K562 (cell line): Measurements from ENCODE around the gene BHLHE40. TPM values are rescaled to one million over a fixed set of nuclear protein-coding genes. Genes with fewer than 3 reads are reported as not detected.

Source experiments
- ADNP ChIP-seq: fragments of 200-800 bp; sonication (Bioruptor generic); IDR thresholded peaks from 2 replicates; pipeline ENCODE4 v1.6.1; 2016; ENCODE audit warnings: missing genetic modification characterization, missing compliant biosample characterization
- ID3 ChIP-seq, 2 experiments: fragments of 250-450 bp in 1 of 2; fragments of 450-650 bp in 1 of 2; sonication (Bioruptor Pico) in 1 of 2; IDR thresholded peaks; 2 replicates each; pipeline versions ENCODE4 v1.6.1 to v1.8.0; 2016 to 2021; ENCODE audit warnings: mild to moderate bottlenecking in 2 of 2, moderate library complexity in 2 of 2, missing compliant biosample characterization in 1 of 2, missing genetic modification characterization in 1 of 2
- MXI1 ChIP-seq: IDR thresholded peaks from 2 replicates; pipeline ENCODE4 v1.6.1; 2011; ENCODE audit warnings: low read depth, mild to moderate bottlenecking, improper control_type of control experiment, low read length
- NFATC3 ChIP-seq: fragments of 450-650 bp; IDR thresholded peaks from 2 replicates; pipeline ENCODE4 v1.6.1; 2017; ENCODE audit warnings: mild to moderate bottlenecking
- NR4A1 ChIP-seq, 2 experiments: fragments of 250-450 bp in 1 of 2; fragments of 450-650 bp in 1 of 2; sonication (Bioruptor Pico) in 1 of 2; IDR thresholded peaks; 2 replicates each; pipeline versions ENCODE4 v1.4.0 to v1.6.1; 2016 to 2020; ENCODE audit warnings: mild to moderate bottlenecking in 2 of 2, missing compliant biosample characterization in 1 of 2, missing genetic modification characterization in 1 of 2, moderate library complexity in 1 of 2
- PCBP1 ChIP-seq: fragments of 200-400 bp; formaldehyde crosslinking; IDR thresholded peaks from 2 replicates; pipeline ENCODE4 v1.6.1; 2018; ENCODE audit warnings: mild to moderate bottlenecking, low read depth, low read length; ENCODE audit not compliant: poor library complexity, severe bottlenecking
- RB1 ChIP-seq: fragments of 450-650 bp; IDR thresholded peaks from 2 replicates; pipeline ENCODE4 v1.6.1; 2017; ENCODE audit warnings: low read depth, mild to moderate bottlenecking
- REST ChIP-seq, 2 experiments: fragments of 450-650 bp; formaldehyde crosslinking in 1 of 2; IDR thresholded peaks; 2 replicates each; pipeline versions ENCODE4 v1.4.0 to v1.6.1; 2014 to 2020; ENCODE audit warnings: mild to moderate bottlenecking in 2 of 2, borderline replicate concordance in 1 of 2, low read depth in 1 of 2
- SIN3A ChIP-seq, 2 experiments: fragments of 150-350 bp in 1 of 2; IDR thresholded peaks; 2 replicates each; pipeline ENCODE4 v1.6.1; 2011 to 2016; ENCODE audit warnings: borderline replicate concordance in 2 of 2, low read depth in 2 of 2, low read length in 2 of 2, mild to moderate bottlenecking in 2 of 2, moderate library complexity in 2 of 2; ENCODE audit not compliant: control insufficient read depth in 1 of 2
- SIX5 ChIP-seq, 2 experiments: IDR thresholded peaks; 2 replicates each; pipeline ENCODE4 v1.6.1; 2011; ENCODE audit warnings: low read length in 2 of 2, borderline replicate concordance in 1 of 2, low read depth in 1 of 2, mild to moderate bottlenecking in 1 of 2, moderate library complexity in 1 of 2; ENCODE audit not compliant: insufficient read depth in 1 of 2
- TARDBP ChIP-seq: fragments of 450-650 bp; IDR thresholded peaks from 2 replicates; pipeline ENCODE4 v1.6.1; 2016
- ZFP30 ChIP-seq: fragments of 250-450 bp; sonication (Bioruptor Pico); IDR thresholded peaks from 2 replicates; pipeline ENCODE4 v1.8.0; 2022; ENCODE audit warnings: moderate library complexity, mild to moderate bottlenecking, inconsistent platforms, borderline replicate concordance
- ZNF311 ChIP-seq: fragments of 250-450 bp; sonication (Bioruptor Pico); IDR thresholded peaks from 2 replicates; pipeline ENCODE4 v1.4.0; 2020; ENCODE audit warnings: mild to moderate bottlenecking, moderate library complexity
- ZNF431 ChIP-seq: sonication (generic); formaldehyde crosslinking; IDR thresholded peaks from 2 replicates; pipeline ENCODE4 v1.8.0; 2022; ENCODE audit warnings: mild to moderate bottlenecking, missing genetic modification reagents
- ZNF668 ChIP-seq: fragments of 250-450 bp; sonication (Bioruptor Pico); IDR thresholded peaks from 2 replicates; pipeline ENCODE4 v1.8.0; 2022; ENCODE audit warnings: mild to moderate bottlenecking, inconsistent platforms
- ZNF75A ChIP-seq: fragments of 450-650 bp; formaldehyde crosslinking; IDR thresholded peaks from 2 replicates; pipeline ENCODE4 v1.4.0; 2020; ENCODE audit warnings: mild to moderate bottlenecking
- ZNF76 ChIP-seq: fragments of 250-450 bp; sonication (Bioruptor Pico); IDR thresholded peaks from 2 replicates; pipeline ENCODE4 v1.4.0; 2020; ENCODE audit warnings: mild to moderate bottlenecking, moderate library complexity, borderline replicate concordance
- ZNF830 ChIP-seq: fragments of 250-450 bp; sonication (Bioruptor Pico); IDR thresholded peaks from 2 replicates; pipeline ENCODE4 v1.5.0; 2021; ENCODE audit warnings: mild to moderate bottlenecking
- ZSCAN29 ChIP-seq: fragments of 450-650 bp; IDR thresholded peaks from 2 replicates; pipeline ENCODE4 v1.6.1; 2017
- polyA plus RNA-seq, 8 experiments: library from polyadenylated mRNA; depleted of rRNA in 4 of 8; stranded (reverse) in 5 of 8; unstranded in 3 of 8; fragments of >200 nt; fragmentation: Nextera tagmentation in 2 of 8; fragmentation: Illumina TruSeq in 1 of 8; extraction: Ambion mirVana in 2 of 8; extraction: Trizol in 1 of 8; gene quantifications; 2 replicates each; pipeline versions ENCODE4 v1.2.1 to v1.2.3, GENCODE V29; 2011 to 2014; ENCODE audit warnings: inconsistent platforms in 1 of 8, missing spikeins in 1 of 8
- total RNA-seq, 7 experiments: library from RNA; depleted of rRNA in 6 of 7; stranded (reverse); fragments of >200 nt in 6 of 7; fragmentation: Illumina TruSeq in 2 of 7; extraction: Trizol in 2 of 7; gene quantifications; 2 replicates each; pipeline versions ENCODE4 v1.2.1 to v1.2.3, GENCODE V29; 2011 to 2021; ENCODE audit warnings: low replicate concordance in 1 of 7

BHLHE40 gene
- total and polyA plus RNA-seq, 9 of the 15 experiments (the other 6 are each of a cell fraction or from before 2014, with no cell fraction given), result 12.0 to 83.9 (median 31.4) TPM

- TF ChIP-seq SIX5 (IDR thresholded peaks at IDR 0.05; ENCODE audit: borderline replicate concordance in 1 of 2, insufficient read depth in 1 of 2, low read depth in 1 of 2, low read length in 2 of 2) (no peak), REST (IDR thresholded peaks at IDR 0.05; ENCODE audit: borderline replicate concordance) (peak; percentile 4; the same call in 1 of the 2 replicates), REST (CRISPR knock-in tag; IDR thresholded peaks at IDR 0.05; ENCODE audit: low read depth) (no peak), ZNF431 (no peak), ZFP30 (CRISPR knock-in tag) (no peak), ZNF76 (no peak), PCBP1 (no peak), RB1 (no peak), ZNF311 (no peak), ZSCAN29 (no peak), TARDBP (no peak), ZNF830 (no peak), ADNP (tag) (no peak), SIN3A (IDR thresholded peaks at IDR 0.05; ENCODE audit: borderline replicate concordance in 2 of 2, control insufficient read depth in 1 of 2, low read depth in 2 of 2, low read length in 2 of 2) (no peak), ID3 (CRISPR knock-in tag; IDR thresholded peaks at IDR 0.05) (no peak), ID3 (tag; IDR thresholded peaks at IDR 0.05) (peak; percentile 60; the same call in 1 of the 2 replicates), ZNF75A (CRISPR knock-in tag) (peak; percentile 28; the same call in 1 of the 2 replicates), NR4A1 (CRISPR knock-in tag; IDR thresholded peaks at IDR 0.05) (no peak), NR4A1 (tag; IDR thresholded peaks at IDR 0.05) (no peak), MXI1 (no peak), ZNF668 (CRISPR knock-in tag) (no peak), NFATC3 (no peak)
Observed at GRCh38 chr3:4981665-4982494, 2.6 kb downstream of the BHLHE40 start (continued).
